H54 (cell line): Measurements from ENCODE around the gene TFF2.

Experiments
- DNase-seq: peaks from one replicate; pipeline ENCODE4 v3.0.0; 2011; ENCODE audit warnings: low spot score, mixed read lengths; ENCODE audit not compliant: insufficient read length
- FAIRE-seq: peaks from 3 replicates; lab custom pipeline; 2011; peaks lifted over from hg19 to GRCh38; lab: Jason Lieb, UNC
- POLR2A ChIP-seq: IDR thresholded peaks from 2 replicates; pipeline ENCODE4 v1.6.1; 2011; ENCODE audit warnings: low read depth, mild to moderate bottlenecking, low read length

The TFF2 gene

GRCh38 chr21:42351626-42352440 lies 1.0 kb upstream of the TFF2 start:
- DNase-seq (no peak), FAIRE-seq (no peak)
- no peak for TF ChIP-seq POLR2A

DNA sequence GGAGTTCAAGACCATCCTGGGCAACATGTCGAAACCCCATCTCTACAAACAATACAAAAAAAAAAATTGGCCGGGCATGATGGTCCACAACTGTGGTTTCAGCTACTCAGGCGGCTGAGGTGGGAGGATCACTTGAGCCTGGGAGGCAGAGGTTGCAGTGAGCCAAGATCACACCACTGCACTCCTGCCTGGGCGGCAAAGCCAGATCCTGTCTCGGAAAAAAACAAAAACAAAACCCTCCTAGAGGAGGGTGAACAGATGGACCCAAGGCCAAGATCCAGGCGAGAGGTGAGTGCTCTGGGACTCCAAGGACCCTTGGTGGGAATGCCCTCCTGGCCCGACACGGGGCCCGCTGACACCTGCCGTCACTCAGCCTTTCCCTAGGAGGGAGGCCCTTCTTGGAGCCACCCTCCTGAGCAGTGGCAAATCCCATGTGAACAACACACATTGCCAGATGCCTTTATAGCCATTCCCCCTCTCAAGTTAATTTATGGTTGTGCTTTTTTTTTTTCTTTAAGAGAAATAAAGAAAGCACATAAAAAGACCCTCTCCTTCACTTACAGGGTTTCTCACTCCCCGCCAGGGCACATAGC lies 380 bp downstream of the TFF2 start:
- FAIRE-seq (no peak), DNase-seq (no peak)
- no peak for TF ChIP-seq POLR2A

DNA sequence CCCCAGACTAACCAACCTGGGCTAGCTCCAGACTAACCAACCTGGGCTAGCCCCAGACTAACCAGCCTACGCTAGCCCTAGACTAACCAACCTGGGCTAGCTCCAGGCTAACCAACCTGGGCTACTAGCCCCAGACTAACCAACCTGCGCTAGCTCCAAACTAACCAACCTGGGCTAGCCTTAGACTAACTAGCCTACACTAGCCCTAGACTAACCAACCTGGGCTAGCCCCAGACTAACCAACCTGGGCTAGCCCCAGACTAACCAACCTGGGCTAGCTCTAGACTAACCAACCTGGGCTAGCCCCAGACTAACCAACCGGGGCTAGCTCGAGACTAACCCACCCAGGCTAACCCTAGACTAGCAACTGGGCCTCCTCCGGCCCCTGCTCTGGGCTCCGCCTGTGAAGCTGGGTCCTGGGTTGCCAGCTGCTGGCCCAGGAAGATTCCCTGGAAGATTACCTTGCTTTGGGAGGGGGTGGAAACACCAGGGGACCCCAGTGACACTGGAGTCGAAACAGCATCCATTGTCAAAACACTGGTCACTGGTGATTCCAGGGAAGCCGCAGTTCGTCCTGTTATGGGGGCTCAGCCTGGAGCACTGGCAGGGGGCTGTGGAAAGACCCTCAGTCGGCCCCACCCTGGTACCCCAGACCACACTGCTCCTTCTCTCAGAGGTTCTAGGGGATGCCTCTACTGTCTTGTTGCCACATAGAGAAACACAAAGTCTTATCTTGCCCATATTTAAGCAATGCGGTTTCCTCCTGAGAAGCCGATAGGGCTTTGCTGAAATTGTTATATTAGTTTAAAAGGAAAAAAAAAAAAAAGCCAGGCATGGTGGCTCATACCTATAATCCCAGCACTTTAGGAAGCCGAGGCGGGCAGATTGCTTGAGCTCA lies 1.1 kb downstream of the TFF2 start:
- FAIRE-seq, result no peak
- no peak for DNase-seq
- TF ChIP-seq POLR2A, result no peak

DNA sequence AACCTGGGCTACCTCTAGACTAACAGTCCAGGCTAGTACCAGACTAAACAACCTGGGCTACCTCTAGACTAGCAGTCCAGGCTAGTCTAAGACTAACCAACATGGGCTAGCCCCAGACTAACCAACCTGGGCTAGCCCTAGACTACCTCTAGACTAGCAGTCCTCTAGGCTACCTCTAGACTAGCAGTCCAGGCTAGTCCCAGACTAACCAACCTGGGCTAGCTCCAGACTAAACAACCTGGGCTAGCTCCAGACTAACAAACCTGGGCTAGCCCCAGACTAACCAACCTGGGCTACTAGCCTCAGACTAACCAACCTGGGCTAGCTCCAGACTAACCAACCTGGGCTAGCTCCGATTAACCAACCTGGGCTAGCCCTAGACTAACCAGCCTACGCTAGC lies 2.0 kb downstream of the TFF2 start:
- no peak for TF ChIP-seq POLR2A
- FAIRE-seq (no peak), DNase-seq (no peak)

DNA sequence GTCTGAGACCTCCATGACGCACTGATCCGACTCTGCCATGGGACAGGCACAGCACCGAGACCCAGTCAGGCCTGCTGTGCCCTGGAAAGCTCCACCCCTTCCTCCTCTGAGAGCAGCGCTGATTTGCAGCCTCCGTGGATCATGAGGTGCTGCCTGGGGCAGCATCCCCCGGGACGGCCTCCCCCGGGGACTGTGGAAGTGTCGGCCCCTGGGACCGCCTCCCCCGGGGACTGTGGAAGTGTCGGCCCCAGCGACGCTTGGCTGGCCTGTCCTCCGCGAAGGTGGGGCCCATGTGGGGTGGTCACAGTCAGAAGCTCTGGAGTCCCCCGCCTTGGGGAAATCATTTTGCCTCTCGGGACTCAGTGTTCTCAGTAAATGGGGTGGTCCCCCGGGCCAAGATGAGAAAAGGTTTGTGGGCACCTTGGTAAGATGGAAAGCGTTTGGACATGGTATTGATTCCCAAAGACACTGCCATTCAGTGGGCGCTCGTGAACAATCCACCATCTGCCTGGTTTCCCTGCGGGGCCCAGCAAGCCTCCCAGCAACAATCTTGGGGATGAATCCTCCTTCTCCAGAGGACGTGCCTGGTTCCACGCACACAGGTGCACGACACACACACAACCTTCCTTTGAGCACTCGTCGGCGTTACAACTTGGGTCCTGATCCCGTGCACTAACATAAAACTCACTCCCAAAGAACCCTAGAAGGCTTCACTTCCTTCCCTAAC lies 3.0 kb downstream of the TFF2 start:
- TF ChIP-seq POLR2A, result no peak
- FAIRE-seq, result no peak
- DNase-seq, result no peak

DNA sequence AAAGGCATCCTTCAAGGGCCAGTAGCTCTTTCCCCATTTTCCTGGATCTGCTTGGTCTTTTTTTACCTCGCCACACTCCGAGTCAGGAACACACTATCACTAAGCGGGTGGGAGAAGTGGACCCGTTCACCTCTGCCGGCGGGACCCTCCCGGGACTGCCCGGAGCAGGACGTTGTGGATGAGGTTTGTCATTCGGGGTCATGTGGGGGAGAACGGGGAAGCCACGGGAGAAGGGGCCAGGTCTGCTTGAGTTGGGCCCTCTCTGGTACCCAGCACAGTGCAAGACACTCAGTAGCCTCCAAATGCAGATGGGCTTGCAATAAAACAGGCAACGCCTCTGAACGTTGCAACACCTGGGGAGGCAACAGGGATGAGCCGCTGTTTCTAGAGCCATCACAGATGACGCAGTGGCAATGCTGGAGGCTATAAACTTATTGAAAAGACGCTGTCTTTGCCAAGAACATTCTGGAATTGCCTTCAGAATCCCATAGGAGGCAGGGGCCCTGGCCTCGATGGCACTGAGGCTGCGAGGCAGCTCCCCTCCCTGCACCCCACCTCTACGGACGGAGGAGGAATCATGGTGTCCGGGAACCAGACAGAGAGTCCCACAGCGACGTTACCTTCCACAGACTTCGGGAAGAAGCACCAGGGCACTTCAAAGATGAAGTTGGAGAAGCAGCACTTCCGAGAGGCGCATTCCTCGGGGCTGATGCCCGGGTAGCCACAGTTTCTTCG lies 3.8 kb downstream of the TFF2 start:
- DNase-seq (no peak), FAIRE-seq (no peak)
- TF ChIP-seq POLR2A, result no peak

- FAIRE-seq, result no peak
- DNase-seq, result no peak
- no peak for TF ChIP-seq POLR2A
Measured at GRCh38 chr21:42346441-42346840, 4.4 kb downstream of the TFF2 start.

DNA sequence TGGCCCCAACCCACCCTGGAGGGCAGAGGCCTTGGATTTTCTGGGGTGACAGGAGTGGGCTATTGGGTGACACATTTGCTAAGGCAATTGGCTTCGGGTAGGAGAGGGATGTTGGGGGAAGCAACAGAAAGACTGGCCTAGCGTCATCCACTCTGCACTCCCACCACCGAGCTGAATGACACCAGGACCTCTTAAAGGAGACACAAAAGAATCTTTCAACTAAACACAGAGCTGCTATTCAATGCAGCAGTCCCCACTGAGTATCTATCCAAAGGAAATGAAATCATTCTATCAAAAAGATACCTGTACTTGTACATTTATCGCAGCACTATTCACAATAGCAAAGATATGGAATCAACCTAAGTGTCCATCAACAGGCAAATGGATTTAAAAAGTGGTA lies 6.2 kb downstream of the TFF2 start:
- DNase-seq, result no peak
- FAIRE-seq, result no peak
- no peak for TF ChIP-seq POLR2A

DNA sequence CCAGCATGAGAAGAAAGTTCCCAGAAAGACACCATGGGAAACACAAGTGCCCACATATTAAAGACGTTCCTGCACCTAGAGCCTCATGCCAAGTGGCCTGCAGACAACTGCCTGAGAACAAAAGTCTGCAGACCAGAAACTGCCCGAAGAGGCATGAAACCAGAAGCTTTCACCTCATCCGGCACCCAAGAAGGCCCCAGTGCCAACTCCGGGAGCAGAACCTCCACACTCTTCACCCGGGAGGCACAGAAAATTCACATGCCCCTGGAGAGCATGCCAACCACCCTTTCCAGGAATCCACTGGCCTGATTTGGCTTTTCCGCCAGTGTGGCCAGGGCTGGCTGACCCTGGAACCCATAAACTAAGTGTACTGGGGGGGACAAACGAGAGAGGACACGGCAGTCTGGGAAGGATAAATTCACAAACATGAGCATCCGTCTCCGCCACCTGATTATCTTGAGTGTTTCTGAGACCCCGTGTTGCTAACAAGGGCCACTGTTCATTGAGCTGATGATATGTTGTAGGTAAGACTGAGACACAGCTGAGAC lies 6.8 kb downstream of the TFF2 start:
- no peak for DNase-seq
- TF ChIP-seq POLR2A, result no peak
- no peak for FAIRE-seq

DNA sequence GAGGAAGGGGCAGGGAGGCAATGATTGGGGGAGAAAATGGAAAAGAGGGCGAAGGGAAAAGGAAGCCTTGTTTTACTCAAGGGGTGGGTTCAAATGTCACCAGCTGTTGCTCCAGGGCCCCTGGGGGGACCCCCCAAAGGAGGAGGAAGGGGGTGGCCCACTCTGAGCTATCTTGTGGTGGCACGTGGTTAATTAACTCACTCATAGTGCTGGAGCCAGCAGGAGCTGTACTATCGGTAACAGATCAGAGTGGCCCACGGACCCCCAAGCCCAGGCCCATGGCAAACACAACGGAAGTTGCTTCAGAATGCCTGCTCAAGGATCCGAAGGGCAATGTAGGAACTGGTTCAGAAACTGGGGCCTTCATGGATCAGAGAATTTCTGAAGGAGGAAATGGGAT lies 7.2 kb downstream of the TFF2 start:
- DNase-seq (no peak), FAIRE-seq (no peak)
- TF ChIP-seq POLR2A, result no peak

DNA sequence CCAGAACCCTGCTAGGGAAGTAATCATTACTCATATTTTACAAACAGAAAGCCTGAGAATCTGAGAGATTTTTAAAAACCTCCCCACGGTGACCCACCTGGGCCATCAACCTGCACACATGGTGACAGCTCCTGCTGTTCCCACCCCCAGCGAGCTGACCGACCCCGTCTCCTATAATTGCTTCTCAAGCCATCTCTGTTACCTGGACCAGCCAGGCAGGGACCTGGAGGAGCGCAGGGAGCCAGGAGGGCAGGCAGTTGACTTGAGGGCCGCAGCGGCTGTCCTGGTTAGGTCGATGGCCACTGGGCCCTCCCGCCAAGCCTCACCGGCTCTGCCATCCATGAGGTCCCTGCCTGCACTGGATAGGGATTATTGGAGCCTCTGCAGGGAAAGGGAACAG lies 7.7 kb downstream of the TFF2 start:
- TF ChIP-seq POLR2A, result no peak
- FAIRE-seq, result no peak

GRCh38 chr21:42341776-42342542 lies 8.8 kb downstream of the TFF2 start:
- FAIRE-seq, result no peak
- no peak for DNase-seq

More for the DNA sequence above, 7.7 kb downstream of the TFF2 start:
- DNase-seq, result no peak

More at GRCh38 chr21:42341776-42342542, 8.8 kb downstream of the TFF2 start:
- TF ChIP-seq POLR2A, result no peak
